H1 (cell line): ENCODE results near the gene PKM. TPM values are rescaled to one million over a fixed set of nuclear protein-coding genes. Genes with fewer than 3 reads are reported as not detected.

Experiments used
- CTCF ChIA-PET: fragments of 300-600 bp; sonication (Branson Sonifier 250); formaldehyde crosslinking; loops from one replicate; lab custom pipeline; 2021; ENCODE audit not compliant: partially characterized antibody; lab: Charles Lee
- POLR2A ChIA-PET: fragments of 300-600 bp; sonication (Branson Sonifier 250); formaldehyde crosslinking; loops from one replicate; lab custom pipeline; 2021; ENCODE audit warnings: inconsistent platforms; ENCODE audit not compliant: partially characterized antibody; lab: Charles Lee
- DNase-seq, 2 experiments: peaks; one replicate each; pipeline versions ENCODE4 v3.0.0 to v3.0.0-alpha.2; 2010 to 2022; ENCODE audit warnings: low spot score in 2 of 2, low read depth in 1 of 2, mixed read lengths in 1 of 2
- FAIRE-seq: peaks from 2 replicates; lab custom pipeline; 2011; peaks lifted over from hg19 to GRCh38; lab: Jason Lieb, UNC
- H2AFZ ChIP-seq: 2 replicates; pipeline ENCODE4 v1.8.1; 2012; ENCODE audit warnings: low read length, inconsistent platforms
- H2AK5ac ChIP-seq: 2 replicates; pipeline ENCODE4 v1.6.1; 2013; ENCODE audit warnings: low read depth, low read length
- H2BK120ac ChIP-seq: replicated peaks from 2 replicates; pipeline ENCODE3; 2013; ENCODE audit warnings: low read depth, low read length, inconsistent platforms
- H2BK12ac ChIP-seq: 2 replicates; pipeline ENCODE4 v1.6.1; 2013; ENCODE audit warnings: low read depth, low read length
- H2BK15ac ChIP-seq: 2 replicates; pipeline ENCODE4 v1.6.1; 2013; ENCODE audit warnings: low read length
- H2BK20ac ChIP-seq: 2 replicates; pipeline ENCODE4 v1.6.1; 2013; ENCODE audit warnings: low read length
- H2BK5ac ChIP-seq: 2 replicates; pipeline ENCODE4 v1.6.1; 2013; ENCODE audit warnings: low read depth, low read length
- H3K14ac ChIP-seq: 2 replicates; pipeline ENCODE4 v1.6.1; 2013; ENCODE audit warnings: inconsistent platforms; ENCODE audit not compliant: insufficient read length
- H3K18ac ChIP-seq: 2 replicates; pipeline ENCODE4 v1.6.1; 2013; ENCODE audit warnings: low read length; ENCODE audit errors: extremely low read depth
- H3K23ac ChIP-seq: 2 replicates; pipeline ENCODE4 v1.6.1; 2013; ENCODE audit warnings: inconsistent platforms; ENCODE audit not compliant: insufficient read length
- H3K23me2 ChIP-seq: 2 replicates; pipeline ENCODE4 v1.6.1; 2013; ENCODE audit warnings: low read depth, low read length
- H3K27ac ChIP-seq: 2 replicates; pipeline ENCODE4 v1.6.1; 2011; ENCODE audit warnings: low read depth, low read length, inconsistent platforms
- H3K27me3 ChIP-seq, 4 experiments: replicated peaks in 1 of 4; 1 replicate in 1 of 4; 2 replicates in 3 of 4; pipeline versions ENCODE4 v1.6.1 to v1.8.1; 2011 to 2013; ENCODE audit warnings: low read length in 3 of 4, mild to moderate bottlenecking in 3 of 4, inconsistent platforms in 2 of 4, mixed read lengths in 2 of 4, moderate library complexity in 1 of 4; ENCODE audit not compliant: control insufficient read depth in 3 of 4, insufficient read depth in 3 of 4; ENCODE audit errors: extremely low read depth in 1 of 4
- H3K36me3 ChIP-seq, 4 experiments: 2 replicates each; pipeline versions ENCODE4 v1.6.1 to v1.8.1; 2011 to 2013; ENCODE audit warnings: mild to moderate bottlenecking in 4 of 4, low read length in 3 of 4, moderate library complexity in 2 of 4, control low read depth in 1 of 4, inconsistent platforms in 1 of 4; ENCODE audit not compliant: insufficient read depth in 4 of 4, control insufficient read depth in 2 of 4
- H3K4ac ChIP-seq: replicated peaks from 2 replicates; pipeline ENCODE3; 2013; ENCODE audit warnings: low read length, low read depth, mixed read lengths, inconsistent platforms; ENCODE audit not compliant: insufficient read length
- H3K4me1 ChIP-seq, 4 experiments: replicated peaks in 1 of 4; 1 replicate in 1 of 4; 2 replicates in 3 of 4; pipeline versions ENCODE4 v1.6.1 to v1.8.1; 2011 to 2013; ENCODE audit warnings: low read length in 3 of 4, inconsistent platforms in 2 of 4, mixed read lengths in 1 of 4; ENCODE audit not compliant: insufficient read depth in 4 of 4, control insufficient read depth in 3 of 4
- H3K4me2 ChIP-seq, 2 experiments: 2 replicates each; pipeline versions ENCODE4 v1.6.1 to v1.8.1; 2011 to 2013; ENCODE audit warnings: low read depth in 2 of 2, low read length in 2 of 2, control low read depth in 1 of 2, inconsistent platforms in 1 of 2, mild to moderate bottlenecking in 1 of 2; ENCODE audit not compliant: insufficient read depth in 1 of 2
- H3K4me3 ChIP-seq, 4 experiments: fragments of 200-600, 300-600 bp in 1 of 4; sonication (generic), shearing (Covaris generic), sonication (Bioruptor Twin) in 1 of 4; 2 replicates each; pipeline versions ENCODE4 v1.5.1 to v1.8.1; 2011 to 2016; ENCODE audit warnings: low read length in 4 of 4, low read depth in 3 of 4, control low read depth in 2 of 4, inconsistent platforms in 2 of 4, mild to moderate bottlenecking in 2 of 4, mixed read lengths in 1 of 4, moderate library complexity in 1 of 4; ENCODE audit not compliant: insufficient read depth in 2 of 4; ENCODE audit errors: extremely low read depth in 1 of 4
- H3K56ac ChIP-seq: replicated peaks from 2 replicates; pipeline ENCODE3; 2013; ENCODE audit warnings: low read depth, mild to moderate bottlenecking, mixed read lengths, low read length, inconsistent platforms; ENCODE audit not compliant: insufficient read length
- H3K79me1 ChIP-seq: 2 replicates; pipeline ENCODE4 v1.6.1; 2013; ENCODE audit warnings: low read depth, low read length, control low read depth
- H3K79me2 ChIP-seq, 2 experiments: 2 replicates each; pipeline versions ENCODE4 v1.6.1 to v1.8.1; 2012 to 2013; ENCODE audit warnings: low read length in 2 of 2, mild to moderate bottlenecking in 2 of 2, inconsistent platforms in 1 of 2; ENCODE audit not compliant: insufficient read depth in 2 of 2, control insufficient read depth in 1 of 2
- H3K9ac ChIP-seq, 4 experiments: replicated peaks in 1 of 4; 1 replicate in 1 of 4; 2 replicates in 3 of 4; pipeline versions ENCODE4 v1.6.1 to v1.8.1; 2011 to 2013; ENCODE audit warnings: low read depth in 3 of 4, low read length in 3 of 4, control low read depth in 2 of 4, mild to moderate bottlenecking in 2 of 4, moderate library complexity in 2 of 4, inconsistent platforms in 1 of 4; ENCODE audit errors: extremely low read depth in 1 of 4
- H3K9me3 ChIP-seq, 2 experiments: 2 replicates each; pipeline versions ENCODE4 v1.6.1 to v1.8.1; 2012 to 2013; ENCODE audit warnings: mild to moderate bottlenecking in 2 of 2, moderate library complexity in 2 of 2, control low read depth in 1 of 2, inconsistent platforms in 1 of 2, low read depth in 1 of 2, low read length in 1 of 2, mixed read lengths in 1 of 2; ENCODE audit not compliant: insufficient read depth in 2 of 2
- H4K20me1 ChIP-seq, 2 experiments: replicated peaks in 1 of 2; 2 replicates each; pipeline versions ENCODE3 to v1.8.1; 2011 to 2013; ENCODE audit warnings: inconsistent platforms in 2 of 2, low read length in 2 of 2, mild to moderate bottlenecking in 1 of 2; ENCODE audit not compliant: insufficient read depth in 2 of 2, control insufficient read depth in 1 of 2
- H4K5ac ChIP-seq: 2 replicates; pipeline ENCODE4 v1.6.1; 2013; ENCODE audit warnings: low read length, low read depth, mixed read lengths, inconsistent platforms; ENCODE audit not compliant: insufficient read length
- H4K8ac ChIP-seq: 2 replicates; pipeline ENCODE4 v1.8.0; 2013; ENCODE audit warnings: mild to moderate bottlenecking, moderate library complexity, low read length, inconsistent platforms; ENCODE audit not compliant: insufficient read depth; ENCODE audit errors: extremely low read depth
- H4K91ac ChIP-seq: replicated peaks from 2 replicates; pipeline ENCODE3; 2013; ENCODE audit warnings: low read length, mixed read lengths, inconsistent platforms; ENCODE audit not compliant: insufficient read length
- CEBPB ChIP-seq: IDR thresholded peaks from 2 replicates; pipeline ENCODE4 v1.6.1; 2012; ENCODE audit warnings: low read depth, low read length
- KDM5A ChIP-seq: fragments of 200-600 bp; IDR thresholded peaks from 2 replicates; pipeline ENCODE4 v1.7.1; 2012; ENCODE audit warnings: mild to moderate bottlenecking, low read length, inconsistent platforms, mixed read lengths
- POLR2A ChIP-seq, 2 experiments: IDR thresholded peaks; 1 replicate in 1 of 2; 2 replicates in 1 of 2; pipeline ENCODE4 v1.6.1; 2011; ENCODE audit warnings: low read depth in 2 of 2, low read length in 2 of 2, mild to moderate bottlenecking in 2 of 2; ENCODE audit errors: control extremely low read depth in 1 of 2
- POLR2AphosphoS5 ChIP-seq: IDR thresholded peaks from 2 replicates; pipeline ENCODE4 v1.6.1; 2011; ENCODE audit warnings: low read depth, low read length
- RBBP5 ChIP-seq: IDR thresholded peaks from 2 replicates; pipeline ENCODE4 v1.7.1; 2012; ENCODE audit warnings: low read depth, mild to moderate bottlenecking, inconsistent platforms, low read length, moderate library complexity, borderline replicate concordance
- RXRA ChIP-seq: IDR thresholded peaks from 2 replicates; pipeline ENCODE4 v1.6.1; 2011; ENCODE audit warnings: low read depth, mild to moderate bottlenecking, low read length, moderate library complexity; ENCODE audit not compliant: insufficient read depth
- SIRT6 ChIP-seq: IDR thresholded peaks from one replicate; pipeline ENCODE4 v1.7.1; 2012; ENCODE audit warnings: low read length, inconsistent platforms
- SP1 ChIP-seq: IDR thresholded peaks from 2 replicates; pipeline ENCODE4 v1.6.1; 2011; ENCODE audit warnings: low read depth, low read length
- SP2 ChIP-seq: IDR thresholded peaks from 2 replicates; pipeline ENCODE4 v1.6.1; 2012; ENCODE audit warnings: mild to moderate bottlenecking, low read length, inconsistent platforms
- TAF7 ChIP-seq: optimal IDR thresholded peaks from 2 replicates; pipeline ENCODE3; 2011; ENCODE audit warnings: low read depth, mild to moderate bottlenecking, inconsistent platforms, low read length, moderate library complexity, borderline replicate concordance
- TCF12 ChIP-seq: IDR thresholded peaks from 2 replicates; pipeline ENCODE4 v1.6.1; 2011; ENCODE audit warnings: low read depth, mild to moderate bottlenecking, low read length
- WGBS, 2 experiments: shearing (Covaris generic) in 1 of 2; methylation state at CpG; one replicate each; pipeline versions ENCODE4 v1.1.6 to v1.1.7; 2013 to 2015; ENCODE audit warnings: low lambda C conversion rate in 2 of 2, mixed read lengths in 2 of 2, inconsistent platforms in 1 of 2, low coverage in 1 of 2, missing lambda C conversion rate in 1 of 2; ENCODE audit not compliant: insufficient replicate concordance in 2 of 2, insufficient coverage in 1 of 2, insufficient read length in 1 of 2; ENCODE audit errors: extremely low coverage in 1 of 2, missing lambda C conversion rate in 1 of 2; 5-methylcytosine and 5-hydroxymethylcytosine counted together
- polyA plus RNA-seq, 7 experiments: library from polyadenylated mRNA; depleted of rRNA in 3 of 7; stranded (reverse) in 5 of 7; unstranded in 2 of 7; fragments of >200 nt in 5 of 7; fragments of 200-250 nt in 2 of 7; gene quantifications; 1 replicate in 5 of 7; 2 replicates in 1 of 7; 4 replicates in 1 of 7; pipeline versions ENCODE4 v1.2.1 to v1.2.3, GENCODE V29; 2011 to 2013; ENCODE audit warnings: missing spikeins in 2 of 7, mixed read lengths in 2 of 7
- total RNA-seq: library from RNA; stranded (reverse); fragmentation: NEBNext Ultra II Directional; extraction: Animal tissue kit (Norgen Biotek cat#: 25700); gene quantifications from 2 replicates; pipeline ENCODE4 v1.2.1, GENCODE V29; 2021
- TF ChIP-seq, protein P1 (sequence below): IDR thresholded peaks from 2 replicates; pipeline ENCODE4 v1.6.1; 2012; ENCODE audit warnings: inconsistent platforms
- TF ChIP-seq, protein P2 (sequence below): IDR thresholded peaks from 2 replicates; pipeline ENCODE4 v1.6.1; 2012; ENCODE audit warnings: inconsistent platforms

PKM gene
- total and polyA plus RNA-seq, 2 of the 8 experiments (the other 6 are each of a cell fraction or from before 2014, with no cell fraction given) = 780 to 856 TPM

DNA sequence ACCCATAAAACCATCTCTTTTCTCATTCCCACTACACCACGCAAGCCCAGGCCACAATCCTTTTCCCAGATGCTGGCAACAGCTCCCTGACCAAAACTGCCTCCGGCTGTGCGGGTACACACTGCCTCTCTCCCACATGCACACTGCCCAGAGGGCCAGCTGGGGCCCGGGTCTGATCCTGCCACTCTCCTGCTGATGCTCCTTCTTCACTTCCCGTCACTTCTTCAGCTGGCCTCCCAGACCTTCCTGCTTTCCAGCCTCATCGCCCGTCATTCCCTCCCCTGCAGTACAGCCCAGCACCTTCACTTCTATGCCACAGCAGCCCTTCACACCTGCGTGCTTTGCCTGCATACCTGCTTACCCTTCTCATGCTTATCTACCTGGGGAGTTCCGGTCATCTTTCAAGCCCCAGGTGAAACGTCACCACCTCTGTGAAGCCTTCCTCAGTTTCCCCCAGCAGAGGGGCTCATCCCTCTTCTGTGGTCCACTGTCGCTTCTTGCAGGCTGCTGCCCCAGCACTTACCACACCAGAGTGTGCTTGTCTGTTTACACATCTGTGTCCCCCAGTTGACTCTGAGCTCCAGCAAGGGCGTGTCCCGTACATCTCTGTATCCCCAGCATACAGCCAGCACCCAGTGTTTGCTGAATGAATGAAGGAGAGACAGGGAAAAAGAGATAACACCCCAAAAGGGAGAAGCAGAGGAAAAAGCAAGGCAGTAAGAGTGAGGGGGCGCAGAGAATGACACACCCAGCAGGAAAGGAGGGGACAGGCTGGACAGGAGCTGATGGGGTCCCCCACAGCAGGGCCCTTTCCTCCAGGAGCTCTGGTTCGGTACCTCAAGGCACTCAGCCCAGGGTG lies 55.6 kb downstream of the PKM start:
- WGBS, 2 experiments = 91% methylated on average over 15 of the region's 15 CpGs; no CpG with 5 or more reads in 1 of the 2 experiments
- no peak for FAIRE-seq
- no peak for TF ChIP-seq POLR2A (IDR thresholded peaks at IDR 0.05; ENCODE audit: control extremely low read depth in 1 of 2, low read depth in 2 of 2, low read length in 2 of 2)
- no peak for TF ChIP-seq TAF7
- no peak for TF ChIP-seq RXRA
- TF ChIP-seq CEBPB = no peak
- TF ChIP-seq RBBP5 = no peak
- no peak for TF ChIP-seq SIRT6
- no peak for TF ChIP-seq TCF12
- TF ChIP-seq, protein P1, sequence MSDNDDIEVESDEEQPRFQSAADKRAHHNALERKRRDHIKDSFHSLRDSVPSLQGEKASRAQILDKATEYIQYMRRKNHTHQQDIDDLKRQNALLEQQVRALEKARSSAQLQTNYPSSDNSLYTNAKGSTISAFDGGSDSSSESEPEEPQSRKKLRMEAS = no peak
- TF ChIP-seq, protein P2, sequence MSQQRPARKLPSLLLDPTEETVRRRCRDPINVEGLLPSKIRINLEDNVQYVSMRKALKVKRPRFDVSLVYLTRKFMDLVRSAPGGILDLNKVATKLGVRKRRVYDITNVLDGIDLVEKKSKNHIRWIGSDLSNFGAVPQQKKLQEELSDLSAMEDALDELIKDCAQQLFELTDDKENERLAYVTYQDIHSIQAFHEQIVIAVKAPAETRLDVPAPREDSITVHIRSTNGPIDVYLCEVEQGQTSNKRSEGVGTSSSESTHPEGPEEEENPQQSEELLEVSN = no peak
- TF ChIP-seq SP1 = no peak
- TF ChIP-seq POLR2AphosphoS5 = no peak
- no peak for TF ChIP-seq KDM5A
- no peak for TF ChIP-seq SP2

More for the DNA sequence above, 55.6 kb downstream of the PKM start:
- H3K27ac ChIP-seq = no peak overlapping the region
- no peak overlapping the region for H2BK15ac ChIP-seq
- no peak overlapping the region for H3K4me3 ChIP-seq
- no peak overlapping the region for H3K14ac ChIP-seq
- H3K18ac ChIP-seq = no peak overlapping the region
- DNase-seq = no peak
- H2AFZ ChIP-seq = no peak overlapping the region
- no peak overlapping the region for H4K5ac ChIP-seq
- no peak overlapping the region; the same call in 1 of the 2 replicates for H4K8ac ChIP-seq
- ChIA-PET CTCF (interaction anchor here (1.3 to 1.5 kb wide), 2 partner anchors 9 to 19 kb away, joined by 6 read pairs; no protein-coding TSS in a partner anchor), POLR2A (no interaction called here)
- H4K20me1 ChIP-seq = no peaks in the 10 kb centered on the region
- no peak overlapping the region for H2BK120ac ChIP-seq
- no peak overlapping the region; a peak in 1 of 7 replicates for H3K9ac ChIP-seq
- no peaks in the 10 kb centered on the region for H3K79me1 ChIP-seq
- H2BK20ac ChIP-seq = no peak overlapping the region
- H2BK5ac ChIP-seq = no peak overlapping the region
- no peaks in the 10 kb centered on the region for H3K27me3 ChIP-seq
- no peak overlapping the region for H3K4ac ChIP-seq
- no peaks in the 10 kb centered on the region for H3K9me3 ChIP-seq
- peaks cover 0 to 4% (median 0%) of the 10 kb centered on the region in 4 experiments; a peak in 1 of 7 replicates for H3K4me1 ChIP-seq
- no peak overlapping the region for H3K23ac ChIP-seq
- no peak overlapping the region for H3K56ac ChIP-seq
- no peaks in the 10 kb centered on the region for H3K79me2 ChIP-seq
- no peak overlapping the region for H3K4me2 ChIP-seq
- H4K91ac ChIP-seq = no peak overlapping the region
- H2AK5ac ChIP-seq = no peak overlapping the region
- no peaks in the 10 kb centered on the region for H3K23me2 ChIP-seq
- H3K36me3 ChIP-seq = no peaks in the 10 kb centered on the region
- H2BK12ac ChIP-seq = 0 out of 2 replicates have a peak overlapping the region, but pooled peaks have one; percentile 12
